H9 (cell line): ENCODE data around the gene LAMTOR4. TPM values are rescaled to one million over a fixed set of nuclear protein-coding genes. Genes with fewer than 3 reads are reported as not detected.

Experiments used
- DNase-seq: peaks from one replicate; pipeline ENCODE4 v3.0.0-alpha.2; 2017
- H2AFZ ChIP-seq: one replicate; pipeline ENCODE4 v1.6.1; 2013; ENCODE audit warnings: mild to moderate bottlenecking, low read length, control low read depth, moderate library complexity
- H2AK5ac ChIP-seq: 2 replicates; pipeline ENCODE4 v1.6.1; 2013; ENCODE audit warnings: low read length, control low read depth, mixed read lengths; ENCODE audit not compliant: insufficient read length
- H2BK120ac ChIP-seq: one replicate; pipeline ENCODE4 v1.6.1; 2013; ENCODE audit warnings: low read depth, mild to moderate bottlenecking, low read length, control low read depth, inconsistent platforms; ENCODE audit not compliant: poor library complexity, severe bottlenecking
- H2BK12ac ChIP-seq: 2 replicates; pipeline ENCODE4 v1.6.1; 2013; ENCODE audit warnings: low read length, control low read depth, mixed read lengths, low read depth; ENCODE audit not compliant: insufficient read length
- H2BK15ac ChIP-seq: 2 replicates; pipeline ENCODE4 v1.6.1; 2013; ENCODE audit warnings: low read depth, low read length, control low read depth
- H2BK20ac ChIP-seq: one replicate; pipeline ENCODE4 v1.6.1; 2013; ENCODE audit warnings: low read depth, mild to moderate bottlenecking, low read length, control low read depth, inconsistent platforms; ENCODE audit not compliant: poor library complexity, severe bottlenecking
- H2BK5ac ChIP-seq: 2 replicates; pipeline ENCODE4 v1.6.1; 2013; ENCODE audit warnings: low read length, control low read depth, mixed read lengths; ENCODE audit not compliant: insufficient read length
- H3K14ac ChIP-seq: 2 replicates; pipeline ENCODE4 v1.6.1; 2013; ENCODE audit warnings: low read length, control low read depth; ENCODE audit not compliant: insufficient read depth
- H3K18ac ChIP-seq: 2 replicates; pipeline ENCODE4 v1.6.1; 2013; ENCODE audit warnings: low read depth, mild to moderate bottlenecking, mixed read lengths, low read length, control low read depth; ENCODE audit not compliant: insufficient read length
- H3K23ac ChIP-seq: 2 replicates; pipeline ENCODE4 v1.6.1; 2013; ENCODE audit warnings: low read length, control low read depth, mixed read lengths, low read depth; ENCODE audit not compliant: insufficient read length
- H3K23me2 ChIP-seq: 2 replicates; pipeline ENCODE4 v1.6.1; 2013; ENCODE audit warnings: low read depth, mild to moderate bottlenecking, mixed read lengths, low read length, control low read depth; ENCODE audit not compliant: insufficient read length, poor library complexity, severe bottlenecking
- H3K27ac ChIP-seq: 2 replicates; pipeline ENCODE4 v1.5.1; 2013; ENCODE audit warnings: low read length, control low read depth, mixed read lengths, low read depth; ENCODE audit not compliant: insufficient read length
- H3K27me3 ChIP-seq: 2 replicates; pipeline ENCODE4 v1.6.1; 2013; ENCODE audit warnings: low read length, control low read depth, inconsistent platforms; ENCODE audit not compliant: insufficient read depth
- H3K4ac ChIP-seq: 2 replicates; pipeline ENCODE4 v1.6.1; 2013; ENCODE audit warnings: low read depth, mild to moderate bottlenecking, control low read depth, inconsistent platforms, low read length, moderate library complexity
- H3K4me1 ChIP-seq: 2 replicates; pipeline ENCODE4 v1.6.1; 2013; ENCODE audit warnings: low read length, control low read depth, inconsistent platforms; ENCODE audit not compliant: insufficient read depth
- H3K4me2 ChIP-seq: 2 replicates; pipeline ENCODE4 v1.6.1; 2013; ENCODE audit warnings: low read length, control low read depth, mixed read lengths; ENCODE audit not compliant: insufficient read length, insufficient read depth
- H3K56ac ChIP-seq: 2 replicates; pipeline ENCODE4 v1.6.1; 2013; ENCODE audit warnings: low read depth, mild to moderate bottlenecking, mixed read lengths, low read length, control low read depth; ENCODE audit not compliant: insufficient read length
- H3K79me1 ChIP-seq: 2 replicates; pipeline ENCODE4 v1.6.1; 2013; ENCODE audit warnings: low read depth, mild to moderate bottlenecking, moderate library complexity, low read length, control low read depth, inconsistent platforms; ENCODE audit not compliant: insufficient read depth, poor library complexity, severe bottlenecking
- H3K79me2 ChIP-seq: 2 replicates; pipeline ENCODE4 v1.6.1; 2013; ENCODE audit warnings: low read length, control low read depth, inconsistent platforms; ENCODE audit not compliant: insufficient read depth
- H3K9ac ChIP-seq: 2 replicates; pipeline ENCODE4 v1.6.1; 2013; ENCODE audit warnings: low read length, control low read depth, mixed read lengths; ENCODE audit not compliant: insufficient read length; ENCODE audit errors: extremely low read depth
- H3K9me3 ChIP-seq: one replicate; pipeline ENCODE4 v1.6.1; 2013; ENCODE audit warnings: low read depth, low read length, inconsistent platforms; ENCODE audit not compliant: control insufficient read depth
- H3T11ph ChIP-seq: one replicate; pipeline ENCODE4 v1.6.1; 2013; ENCODE audit warnings: mild to moderate bottlenecking, low read length, control low read depth, inconsistent platforms
- H4K20me1 ChIP-seq: one replicate; pipeline ENCODE4 v1.6.1; 2013; ENCODE audit not compliant: control insufficient read depth, insufficient read length, insufficient read depth
- H4K5ac ChIP-seq: 2 replicates; pipeline ENCODE4 v1.6.1; 2013; ENCODE audit warnings: low read depth, mild to moderate bottlenecking, mixed read lengths, low read length, control low read depth; ENCODE audit not compliant: insufficient read length
- H4K8ac ChIP-seq: replicated peaks from 2 replicates; pipeline ENCODE4 v1.6.1; 2013; ENCODE audit warnings: low read length, control low read depth, mixed read lengths, low read depth; ENCODE audit not compliant: insufficient read length
- H4K91ac ChIP-seq: 2 replicates; pipeline ENCODE4 v1.6.1; 2013; ENCODE audit warnings: low read depth, mild to moderate bottlenecking, moderate library complexity, mixed read lengths, low read length, control low read depth; ENCODE audit not compliant: insufficient read length
- H3K27ac Mint-ChIP-seq, 3 experiments: 2 replicates in 2 of 3; 3 replicates in 1 of 3; pipeline ENCODE4 v1.8.0; 2020 to 2021; ENCODE audit warnings: mixed read lengths in 3 of 3, mild to moderate bottlenecking in 1 of 3, moderate library complexity in 1 of 3
- H3K27me3 Mint-ChIP-seq: 2 replicates; pipeline ENCODE4 v1.8.0; 2021; ENCODE audit warnings: low read depth, mild to moderate bottlenecking, moderate library complexity, mixed read lengths
- H3K36me3 Mint-ChIP-seq, 3 experiments: 2 replicates in 2 of 3; 3 replicates in 1 of 3; pipeline ENCODE4 v1.8.0; 2020 to 2021; ENCODE audit warnings: low read depth in 3 of 3, mixed read lengths in 3 of 3; ENCODE audit not compliant: insufficient read depth in 1 of 3
- H3K4me1 Mint-ChIP-seq, 2 experiments: 2 replicates each; pipeline ENCODE4 v1.8.0; 2020; ENCODE audit warnings: mixed read lengths in 2 of 2
- H3K4me3 Mint-ChIP-seq, 2 experiments: 2 replicates in 1 of 2; 3 replicates in 1 of 2; pipeline ENCODE4 v1.8.0; 2020 to 2021; ENCODE audit warnings: mild to moderate bottlenecking in 2 of 2, mixed read lengths in 2 of 2, moderate library complexity in 1 of 2
- H3K9me3 Mint-ChIP-seq, 2 experiments: 2 replicates in 1 of 2; 3 replicates in 1 of 2; pipeline ENCODE4 v1.8.0; 2020; ENCODE audit warnings: mild to moderate bottlenecking in 2 of 2, mixed read lengths in 2 of 2, moderate library complexity in 1 of 2
- CTCF ChIP-seq: fragments of 200-600 bp; sonication (generic); conservative IDR thresholded peaks from 3 replicates; pipeline ENCODE4 v1.8.0; 2021; ENCODE audit warnings: antibody characterized with exemption, mild to moderate bottlenecking
- WGBS: extraction: QIAGEN DNeasy Blood & Tissue Kit; methylation state at CpG from one replicate; pipeline ENCODE4 v1.1.7; 2013; ENCODE audit warnings: missing lambda C conversion rate, low lambda C conversion rate, mixed read lengths; ENCODE audit not compliant: insufficient read length; ENCODE audit errors: extremely low coverage; 5-methylcytosine and 5-hydroxymethylcytosine counted together
- total RNA-seq: library from RNA; stranded (reverse); gene quantifications from 2 replicates; pipeline ENCODE4 v1.2.1, GENCODE V29; 2021

The LAMTOR4 gene
- total RNA-seq, 1 experiment from 2014 or later: 179 TPM

- Histone ChIP-seq H3T11ph (no peak overlapping the region), H3K56ac (peak overlapping the region; percentile 97), H3K18ac (peak overlapping the region; percentile 100), H4K20me1 (no peaks in the 10 kb centered on the region), H4K8ac (peak overlapping the region; percentile 99), H3K9me3 (no peaks in the 10 kb centered on the region), H3K4me1 (no peaks in the 10 kb centered on the region), H3K27ac (peak overlapping the region; percentile 86), H2AK5ac (peak overlapping the region; percentile 93), H2BK15ac (no peak overlapping the region), H2AFZ (no peak overlapping the region), H2BK20ac (no peak overlapping the region), H4K5ac (peak overlapping the region; percentile 100), H2BK12ac (peak overlapping the region; percentile 92), H3K4me2 (peak overlapping the region; percentile 75), H3K27me3 (no peaks in the 10 kb centered on the region), H3K79me1 (peaks cover 3% of the 10 kb centered on the region), H3K79me2 (peaks cover 5% of the 10 kb centered on the region; the same call in 1 of the 2 replicates), H3K9ac (peak overlapping the region; percentile 100), H2BK5ac (peak overlapping the region; percentile 99), H4K91ac (peak overlapping the region; percentile 99), H2BK120ac (peak overlapping the region; percentile 94), H3K14ac (peak overlapping the region; percentile 100), H3K23me2 (no peaks in the 10 kb centered on the region), H3K4ac (peak overlapping the region; percentile 100), H3K23ac (no peak overlapping the region)
- Mint-ChIP-seq H3K36me3 (peaks cover 56 to 75% (median 69%) of the 10 kb centered on the region in 3 experiments), H3K4me1 (peaks cover 20 to 34% of the 10 kb centered on the region in 2 experiments), H3K4me3 (peak overlapping the region; percentile 93 to 95), H3K27me3 (no peaks in the 10 kb centered on the region; the same call in 1 of the 2 replicates), H3K9me3 (peaks cover 0 to 3% of the 10 kb centered on the region in 2 experiments; a peak in 1 of 5 replicates), H3K27ac (peak overlapping the region; percentile 99 to 100 (median 99))
- no CpG with 5 or more reads among the region's 61 CpGs for WGBS
- DNase-seq: peak; percentile 92
- TF ChIP-seq CTCF: no peak
These were observed 48.2 kb upstream of the LAMTOR4 start for GRCh38 chr7:100100420-100101015.
